ENCODE data around the gene OSCP1. TPM values are rescaled to one million over a fixed set of nuclear protein-coding genes. Genes with fewer than 3 reads are reported as not detected.

Gene OSCP1
- total RNA-seq, 1 experiment from 2014 or later, result 5.5 TPM

GRCh38 chr1:36494971-36495370, 44.7 kb upstream of the OSCP1 start:
- no peak for ATAC-seq
- in situ Hi-C loops (cut with HindIII; ENCODE audit: low pct_unique_long_range_greater_than_20kb, low sequenced_read_pairs), result no loop called here
- no peak for DNase-seq (ENCODE audit: low read depth, low spot score)
- no peaks in the 10 kb centered on the region for H3K9me3 ChIP-seq (ENCODE audit: control insufficient read depth, insufficient read depth, low read depth, low read length)
- intact Hi-C loops (cut with micrococcal nuclease; ENCODE audit: unreplicated experiment), result no loop called here
- CTCF ChIA-PET, result no interaction called here
- no TSS peak for BruUV-seq (replicated peaks)
- H3K4me3 ChIP-seq (ENCODE audit: low read depth in 2 of 2, low read length in 2 of 2), result no peak overlapping the region
- no peaks in the 10 kb centered on the region for H3K4me1 ChIP-seq (ENCODE audit: control insufficient read depth, insufficient read depth, low read length)
- no peak overlapping the region for H3K27ac ChIP-seq (ENCODE audit: low read length)
- POLR2A ChIA-PET, result no interaction called here
- peaks cover 5% of the 10 kb centered on the region for H3K27me3 ChIP-seq (ENCODE audit: control insufficient read depth, insufficient read depth, low read length)
- H3K36me3 ChIP-seq (ENCODE audit: control insufficient read depth, insufficient read depth, low read length), result no peaks in the 10 kb centered on the region
- TF ChIP-seq, protein P1, sequence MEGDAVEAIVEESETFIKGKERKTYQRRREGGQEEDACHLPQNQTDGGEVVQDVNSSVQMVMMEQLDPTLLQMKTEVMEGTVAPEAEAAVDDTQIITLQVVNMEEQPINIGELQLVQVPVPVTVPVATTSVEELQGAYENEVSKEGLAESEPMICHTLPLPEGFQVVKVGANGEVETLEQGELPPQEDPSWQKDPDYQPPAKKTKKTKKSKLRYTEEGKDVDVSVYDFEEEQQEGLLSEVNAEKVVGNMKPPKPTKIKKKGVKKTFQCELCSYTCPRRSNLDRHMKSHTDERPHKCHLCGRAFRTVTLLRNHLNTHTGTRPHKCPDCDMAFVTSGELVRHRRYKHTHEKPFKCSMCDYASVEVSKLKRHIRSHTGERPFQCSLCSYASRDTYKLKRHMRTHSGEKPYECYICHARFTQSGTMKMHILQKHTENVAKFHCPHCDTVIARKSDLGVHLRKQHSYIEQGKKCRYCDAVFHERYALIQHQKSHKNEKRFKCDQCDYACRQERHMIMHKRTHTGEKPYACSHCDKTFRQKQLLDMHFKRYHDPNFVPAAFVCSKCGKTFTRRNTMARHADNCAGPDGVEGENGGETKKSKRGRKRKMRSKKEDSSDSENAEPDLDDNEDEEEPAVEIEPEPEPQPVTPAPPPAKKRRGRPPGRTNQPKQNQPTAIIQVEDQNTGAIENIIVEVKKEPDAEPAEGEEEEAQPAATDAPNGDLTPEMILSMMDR (IDR thresholded peaks at IDR 0.05), result no peak

GRCh38 chr1:36493524-36493923, 43.3 kb upstream of the OSCP1 start:
- ChIA-PET POLR2A (interaction anchor here (0.6 kb wide), 1 partner anchor 11 kb away, joined by 5 read pairs; no protein-coding TSS in a partner anchor), CTCF (no interaction called here)
- intact Hi-C loops (cut with micrococcal nuclease; ENCODE audit: unreplicated experiment) (no loop called here), in situ Hi-C loops (cut with HindIII; ENCODE audit: low pct_unique_long_range_greater_than_20kb, low sequenced_read_pairs) (no loop called here)
- H3K36me3 ChIP-seq (ENCODE audit: control insufficient read depth, insufficient read depth, low read length), result no peaks in the 10 kb centered on the region
- H3K4me1 ChIP-seq (ENCODE audit: control insufficient read depth, insufficient read depth, low read length), result no peaks in the 10 kb centered on the region
- ATAC-seq (no peak), DNase-seq (ENCODE audit: low read depth, low spot score) (no peak)
- no TSS peak for BruUV-seq (replicated peaks)
- peaks cover 5% of the 10 kb centered on the region for H3K27me3 ChIP-seq (ENCODE audit: control insufficient read depth, insufficient read depth, low read length)
- no peak overlapping the region for H3K27ac ChIP-seq (ENCODE audit: low read length)
- H3K9me3 ChIP-seq (ENCODE audit: control insufficient read depth, insufficient read depth, low read depth, low read length), result no peaks in the 10 kb centered on the region
- TF ChIP-seq TCF7L2 (IDR thresholded peaks at IDR 0.05; ENCODE audit: low read depth, low read length) (no peak), POLR2AphosphoS5 (IDR thresholded peaks at IDR 0.05; ENCODE audit: low read depth, low read length) (no peak), REST (IDR thresholded peaks at IDR 0.05; ENCODE audit: insufficient read depth in 1 of 2, low read depth in 2 of 2, low read length in 1 of 2) (no peak)
- H3K4me3 ChIP-seq (ENCODE audit: low read depth in 2 of 2, low read length in 2 of 2), result no peak overlapping the region

- CTCF ChIA-PET, result no interaction called here
- Histone ChIP-seq H3K27ac (ENCODE audit: low read length) (no peak overlapping the region), H3K27me3 (ENCODE audit: control insufficient read depth, insufficient read depth, low read length) (no peaks in the 10 kb centered on the region; the same call in 1 of the 2 replicates), H3K4me3 (ENCODE audit: low read depth in 2 of 2, low read length in 2 of 2) (no peak overlapping the region), H3K9me3 (ENCODE audit: control insufficient read depth, insufficient read depth, low read depth, low read length) (no peaks in the 10 kb centered on the region), H3K4me1 (ENCODE audit: control insufficient read depth, insufficient read depth, low read length) (no peaks in the 10 kb centered on the region), H3K36me3 (ENCODE audit: control insufficient read depth, insufficient read depth, low read length) (no peaks in the 10 kb centered on the region)
- TF ChIP-seq, protein P1 (IDR thresholded peaks at IDR 0.05), result no peak
- TF ChIP-seq SIN3A (IDR thresholded peaks at IDR 0.05; ENCODE audit: borderline replicate concordance, insufficient read depth, low read depth, low read length), result no peak
- no peak for TF ChIP-seq REST (IDR thresholded peaks at IDR 0.05; ENCODE audit: insufficient read depth in 1 of 2, low read depth in 2 of 2, low read length in 1 of 2)
- TF ChIP-seq POLR2AphosphoS5 (IDR thresholded peaks at IDR 0.05; ENCODE audit: low read depth, low read length), result no peak
- no peak for TF ChIP-seq TCF7L2 (IDR thresholded peaks at IDR 0.05; ENCODE audit: low read depth, low read length)
- ATAC-seq (no peak; the same call in 1 of the 2 replicates), DNase-seq (ENCODE audit: low read depth, low spot score) (no peak)
- intact Hi-C loops (cut with micrococcal nuclease; ENCODE audit: unreplicated experiment) (no loop called here), in situ Hi-C loops (cut with HindIII; ENCODE audit: low pct_unique_long_range_greater_than_20kb, low sequenced_read_pairs) (no loop called here)
- no TSS peak for BruUV-seq (replicated peaks)
- POLR2A ChIA-PET, result no interaction called here
These were observed 42.2 kb upstream of the OSCP1 start for GRCh38 chr1:36492491-36492890.
